HS-27A (cell line): ENCODE results near the gene OR10AD1.

Experiments
- DNase-seq: peaks from one replicate; pipeline ENCODE4 v3.0.0-alpha.2; 2012; ENCODE audit warnings: low read depth, missing footprints

OR10AD1 gene

GRCh38 chr12:48191096-48191495, 12.0 kb downstream of the OR10AD1 start:
- no peak for DNase-seq

- DNase-seq = peak; percentile 36
Observed at GRCh38 chr12:48189331-48190125, 13.6 kb downstream of the OR10AD1 start.

- no peak for DNase-seq
Observed at GRCh38 chr12:48187916-48188695, 15.0 kb downstream of the OR10AD1 start.

- no peak for DNase-seq
Observed at GRCh38 chr12:48185181-48185919, 17.7 kb downstream of the OR10AD1 start.

GRCh38 chr12:48184549-48184922, 18.6 kb downstream of the OR10AD1 start:
- no peak for DNase-seq

GRCh38 chr12:48183876-48184548, 19.1 kb downstream of the OR10AD1 start:
- no peak for DNase-seq

- no peak for DNase-seq
Observed at GRCh38 chr12:48183091-48183875, 19.8 kb downstream of the OR10AD1 start, which contains the start of gene CCDC184. Gene CCDC184 (plus strand): TSS chr12:48183644. CDS start chr12:48184123, 479 bp downstream.

GRCh38 chr12:48182631-48183030, 20.5 kb downstream of the OR10AD1 start:
- no peak for DNase-seq

GRCh38 chr12:48180857-48181495, 22.1 kb downstream of the OR10AD1 start:
- DNase-seq = no peak

- no peak for DNase-seq
Observed at GRCh38 chr12:48180424-48180823, 22.7 kb downstream of the OR10AD1 start.

GRCh38 chr12:48179466-48179865, 23.6 kb downstream of the OR10AD1 start:
- DNase-seq = no peak

GRCh38 chr12:48177982-48178381, 25.1 kb downstream of the OR10AD1 start:
- DNase-seq = no peak

GRCh38 chr12:48176417-48176751, 26.7 kb downstream of the OR10AD1 start:
- DNase-seq = no peak

- no peak for DNase-seq
Observed at GRCh38 chr12:48175613-48176416, 27.3 kb downstream of the OR10AD1 start.

- no peak for DNase-seq
Observed at GRCh38 chr12:48169011-48169410, 34.1 kb downstream of the OR10AD1 start.

GRCh38 chr12:48165089-48165981, 37.8 kb downstream of the OR10AD1 start:
- DNase-seq = no peak

- DNase-seq = no peak
Observed at GRCh38 chr12:48164451-48164850, 38.6 kb downstream of the OR10AD1 start.

- no peak for DNase-seq
Observed at GRCh38 chr12:48163150-48163747, 39.8 kb downstream of the OR10AD1 start.
